HepG2 (cell line): Measurements from ENCODE around the gene NUDCD3. TPM values are rescaled to one million over a fixed set of nuclear protein-coding genes. Genes with fewer than 3 reads are reported as not detected.

Experiments used
- JUNB ChIP-seq: sonication (generic); formaldehyde crosslinking; IDR thresholded peaks from 2 replicates; pipeline ENCODE4 v1.8.0; 2022; ENCODE audit warnings: missing genetic modification reagents, mild to moderate bottlenecking, borderline replicate concordance
- ZNF276 ChIP-seq: sonication (generic); formaldehyde crosslinking; IDR thresholded peaks from 2 replicates; pipeline ENCODE4 v1.4.0; 2020; ENCODE audit warnings: mild to moderate bottlenecking, low read depth, missing genetic modification reagents
- ZNF407 ChIP-seq: sonication (generic); formaldehyde crosslinking; IDR thresholded peaks from one replicate; pipeline ENCODE4 v1.5.1; 2020; ENCODE audit warnings: mild to moderate bottlenecking, missing genetic modification reagents; ENCODE audit errors: not compliant biosample characterization
- polyA plus RNA-seq, 8 experiments: library from polyadenylated mRNA; depleted of rRNA in 3 of 8; stranded (reverse) in 7 of 8; unstranded in 1 of 8; fragments of >200 nt; fragmentation: Illumina TruSeq in 4 of 8; extraction: Trizol in 4 of 8; gene quantifications; 2 replicates each; pipeline versions ENCODE4 v1.2.1 to v1.2.3, GENCODE V29; 2011 to 2016; ENCODE audit warnings: low read depth in 4 of 8, missing spikeins in 1 of 8, mixed read lengths in 1 of 8; ENCODE audit not compliant: insufficient read depth in 1 of 8
- total RNA-seq, 5 experiments: library from RNA; depleted of rRNA; stranded (reverse); fragments of >200 nt; fragmentation: Illumina TruSeq; extraction: Trizol; gene quantifications; 2 replicates each; pipeline ENCODE4 v1.2.3, GENCODE V29; 2016; ENCODE audit warnings: low read depth in 1 of 5

The NUDCD3 gene
- total and polyA plus RNA-seq, 2 of the 13 experiments (the other 11 are each of a cell fraction or from before 2014, with no cell fraction given): 20.8 to 49.9 TPM

- no peak for TF ChIP-seq ZNF407 (CRISPR knock-in tag)
- TF ChIP-seq JUNB (CRISPR knock-in tag): no peak
- TF ChIP-seq ZNF276 (CRISPR knock-in tag): no peak
Observed at GRCh38 chr7:44348300-44348699, 142.2 kb downstream of the NUDCD3 start (continued).
